T-helper 1 cell (primary cell): ENCODE measurements around the gene RAB3C.

Experiments
- DNase-seq, 5 donors: peaks; one replicate each; pipeline ENCODE4 v3.0.0-alpha.2; 2012 to 2020

The RAB3C gene

DNA sequence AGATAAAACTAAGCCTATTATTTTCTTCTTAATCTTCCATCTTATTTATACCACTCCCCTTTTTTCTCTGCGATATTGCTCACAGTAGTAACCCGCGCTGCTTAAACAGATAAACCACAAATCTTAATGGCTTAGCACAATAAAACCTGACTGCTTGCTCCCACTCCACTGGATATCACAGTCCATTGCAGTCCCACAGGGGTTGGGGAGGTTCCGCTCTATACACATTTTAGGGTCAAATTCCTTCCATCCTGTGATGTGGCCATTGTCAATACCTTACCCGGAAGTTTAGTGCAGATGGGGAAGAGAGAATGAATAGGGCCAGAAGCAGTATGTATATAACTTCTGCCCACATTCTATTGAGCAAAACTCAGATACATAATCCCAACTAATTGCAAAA lies 193.7 kb downstream of the RAB3C start:
- DNase-seq, result no peak

DNA sequence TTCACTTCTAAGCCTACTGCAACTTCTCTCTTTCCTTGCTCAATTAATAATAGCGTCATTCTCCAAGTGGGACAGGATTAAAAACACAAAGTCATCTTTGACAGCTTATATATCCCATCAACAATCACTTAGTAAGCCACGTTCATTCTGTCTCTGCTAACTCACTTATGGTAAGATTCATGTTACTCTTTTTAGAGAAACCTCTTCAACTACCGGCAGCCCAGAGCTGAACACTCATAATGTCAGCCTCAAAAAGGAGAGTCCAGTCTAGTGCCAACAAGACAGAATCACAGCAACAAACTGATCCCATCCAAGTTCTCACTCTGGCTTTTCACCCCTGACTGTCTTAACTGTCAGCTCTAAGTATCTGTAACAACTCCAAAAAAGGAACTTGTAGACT lies 196.0 kb downstream of the RAB3C start:
- no peak for DNase-seq

DNA sequence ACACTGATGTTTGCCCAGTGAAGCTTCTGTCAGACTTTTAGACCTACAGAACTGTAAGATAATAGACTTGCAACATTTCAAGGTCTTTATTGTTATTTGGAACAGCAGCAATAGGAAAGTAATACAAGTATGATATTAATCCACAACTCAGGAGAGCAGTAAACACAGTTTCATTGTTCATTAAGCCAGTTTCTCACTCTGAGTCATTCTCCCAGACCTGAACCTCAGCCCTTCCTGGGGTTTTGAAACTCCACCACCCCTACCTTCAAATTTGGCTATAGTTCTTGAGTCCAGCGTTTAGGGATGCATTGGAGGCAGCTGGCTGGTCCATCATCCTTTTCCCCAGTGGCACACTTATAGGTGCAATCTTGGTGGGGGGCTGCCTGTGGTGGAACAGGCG lies 203.2 kb downstream of the RAB3C start:
- DNase-seq, result no peak

DNA sequence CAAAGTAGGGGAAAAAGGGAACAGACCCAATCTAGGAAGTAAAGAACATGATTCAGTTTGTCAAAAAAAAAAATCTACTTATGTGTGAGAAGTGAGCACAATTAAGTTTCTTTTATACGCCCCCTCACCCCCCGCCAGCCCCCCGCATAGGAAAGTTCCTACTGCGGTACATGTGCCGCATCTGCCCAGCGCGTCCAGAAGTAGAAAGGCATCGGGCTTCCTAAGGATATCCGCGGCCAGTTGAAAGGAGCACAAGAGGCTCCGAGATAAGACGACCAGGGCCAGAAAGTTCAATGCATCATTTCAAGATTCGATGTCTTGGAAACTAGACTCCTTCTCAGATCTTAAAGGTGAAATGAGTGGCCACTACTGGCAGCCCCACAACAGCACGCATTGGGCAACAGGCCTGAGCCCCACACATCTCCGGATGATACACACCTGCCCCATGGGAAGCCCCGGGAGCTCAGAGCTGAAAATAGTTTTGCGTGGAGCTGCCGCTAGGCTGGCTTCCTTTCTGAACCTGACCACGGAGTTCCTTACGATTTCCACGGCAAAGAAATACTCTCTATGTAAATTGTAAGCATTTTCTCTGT lies 203.9 kb downstream of the RAB3C start:
- DNase-seq, result no peak

DNA sequence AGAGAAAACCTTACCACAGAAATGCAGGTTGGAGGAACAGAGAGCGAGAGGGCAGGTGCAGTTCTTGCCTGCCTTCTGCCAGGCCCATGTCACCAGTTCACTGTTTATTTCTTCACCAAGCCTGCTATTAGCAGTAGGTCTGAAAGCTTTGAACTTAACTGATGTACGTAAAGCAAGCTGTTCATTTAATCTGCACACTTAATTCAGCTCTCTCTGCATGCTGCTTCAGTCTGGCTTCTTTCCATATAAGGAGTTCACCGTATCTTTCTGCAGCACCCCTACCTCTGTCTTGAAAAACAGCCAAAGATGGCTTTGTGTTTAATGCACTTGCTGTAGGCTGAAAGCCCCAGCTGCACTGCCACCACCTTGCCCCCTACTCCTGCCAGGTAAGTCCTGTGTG lies 205.1 kb downstream of the RAB3C start:
- DNase-seq, result no peak

DNA sequence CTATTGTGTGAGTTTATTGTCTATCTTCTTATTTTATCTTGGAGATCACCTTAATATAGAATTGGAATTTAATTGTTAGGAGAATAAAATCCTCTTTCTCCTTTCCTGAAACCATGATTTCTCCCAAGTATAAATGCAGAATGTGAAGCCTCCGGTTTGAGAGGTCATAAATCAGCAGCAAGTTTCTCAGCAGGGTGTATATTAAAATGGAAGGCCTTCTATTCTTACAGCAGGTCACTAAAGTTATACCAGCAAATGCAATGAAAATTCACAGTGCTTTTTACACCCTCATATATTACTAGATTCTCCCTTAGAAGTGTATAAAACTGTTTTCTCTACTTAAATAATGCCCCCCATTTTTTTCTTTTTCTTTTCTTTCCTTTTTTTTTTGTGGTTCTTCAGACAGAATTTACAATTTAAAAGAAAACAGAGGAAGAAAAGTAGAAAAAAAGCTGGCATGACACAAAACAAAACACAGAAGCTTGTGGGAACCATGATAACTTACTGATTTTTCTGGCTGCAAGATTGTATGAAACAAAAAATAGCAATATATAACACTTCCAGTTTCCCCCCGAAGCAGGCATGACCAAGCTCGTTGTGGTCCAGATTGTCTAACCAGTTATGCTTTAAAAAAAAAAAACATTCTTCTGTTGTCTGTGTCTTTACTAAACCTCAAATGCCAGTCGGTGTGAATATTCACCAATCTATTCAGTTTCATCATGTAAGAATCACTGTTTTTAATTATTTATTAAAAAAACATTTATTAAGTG lies 211.2 kb downstream of the RAB3C start:
- DNase-seq, result no peak

DNA sequence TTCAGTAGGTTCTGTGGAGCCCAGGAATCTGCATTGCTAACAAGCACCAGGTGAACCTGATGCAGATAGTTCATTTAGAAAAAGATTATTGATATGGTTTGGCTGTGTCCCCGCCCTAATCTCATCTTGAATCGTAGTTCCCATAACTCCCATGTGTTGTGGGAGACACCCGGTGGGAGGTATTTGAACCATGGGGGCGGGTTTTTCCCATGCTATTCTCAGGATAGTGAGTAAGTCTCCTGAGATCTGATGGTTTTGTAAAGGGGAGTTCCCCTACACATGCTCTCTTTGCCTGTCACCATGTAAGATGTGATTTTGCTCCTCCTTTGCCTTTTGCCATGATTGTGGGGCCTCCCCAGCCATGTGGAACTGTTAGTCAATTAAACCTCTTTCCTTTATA lies 212.0 kb downstream of the RAB3C start:
- DNase-seq, result no peak

DNA sequence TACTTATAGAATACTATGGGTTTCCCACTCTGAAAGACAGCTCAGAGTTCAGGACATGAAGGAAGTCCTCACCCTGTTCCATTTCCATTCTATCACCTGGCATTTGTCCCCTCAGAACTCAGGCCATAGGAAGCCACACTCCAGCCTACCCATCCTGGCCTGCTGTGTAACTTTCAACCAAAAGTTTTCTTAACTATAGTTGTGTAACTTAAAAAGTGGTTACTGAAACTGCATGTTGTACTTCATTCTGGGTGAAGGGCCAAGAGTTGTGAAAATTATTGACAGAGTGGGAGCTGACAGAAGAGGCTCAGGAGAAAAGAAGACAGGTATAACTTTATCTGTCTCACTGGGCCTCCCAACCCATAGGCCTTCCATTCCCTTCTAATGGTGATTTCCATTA lies 212.5 kb downstream of the RAB3C start:
- DNase-seq, result no peak

DNA sequence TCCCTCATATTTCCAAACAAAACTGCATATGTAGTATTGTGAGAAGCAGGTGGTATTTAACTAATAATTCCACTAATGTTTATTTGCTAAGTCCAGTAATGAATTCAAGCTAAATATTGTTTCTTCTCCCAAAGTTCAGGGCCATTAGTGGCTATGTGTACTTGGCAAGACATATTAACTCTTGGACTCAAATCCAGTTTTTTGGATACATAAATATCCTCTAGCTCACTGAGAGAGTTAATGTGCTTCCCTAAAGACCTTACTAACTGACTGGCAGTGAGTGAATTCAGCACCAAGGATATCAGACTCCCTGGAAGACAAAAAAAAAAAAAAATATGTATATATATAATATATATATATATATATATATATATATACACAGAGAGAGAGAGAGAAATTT lies 214.1 kb downstream of the RAB3C start:
- DNase-seq, result no peak

DNA sequence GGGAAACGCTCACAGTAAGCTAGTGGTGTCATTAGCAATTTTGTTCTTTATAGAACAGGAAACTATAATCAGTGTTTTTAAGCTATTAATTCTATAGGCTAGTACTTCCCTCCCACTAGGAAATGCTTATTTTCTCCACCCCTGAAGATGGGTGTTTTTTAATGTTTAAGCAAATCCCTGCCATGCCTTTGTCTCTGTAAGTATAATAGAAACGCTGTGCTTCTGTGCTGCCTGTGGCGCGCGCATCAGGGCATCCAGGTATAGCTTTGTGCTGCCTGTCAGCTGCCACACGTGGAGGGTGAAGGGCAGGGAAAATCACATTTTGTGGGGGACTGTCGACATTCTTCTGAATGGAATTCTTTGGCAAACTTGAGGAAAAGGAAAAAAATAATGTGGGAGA lies 217.5 kb downstream of the RAB3C start:
- no peak for DNase-seq

DNA sequence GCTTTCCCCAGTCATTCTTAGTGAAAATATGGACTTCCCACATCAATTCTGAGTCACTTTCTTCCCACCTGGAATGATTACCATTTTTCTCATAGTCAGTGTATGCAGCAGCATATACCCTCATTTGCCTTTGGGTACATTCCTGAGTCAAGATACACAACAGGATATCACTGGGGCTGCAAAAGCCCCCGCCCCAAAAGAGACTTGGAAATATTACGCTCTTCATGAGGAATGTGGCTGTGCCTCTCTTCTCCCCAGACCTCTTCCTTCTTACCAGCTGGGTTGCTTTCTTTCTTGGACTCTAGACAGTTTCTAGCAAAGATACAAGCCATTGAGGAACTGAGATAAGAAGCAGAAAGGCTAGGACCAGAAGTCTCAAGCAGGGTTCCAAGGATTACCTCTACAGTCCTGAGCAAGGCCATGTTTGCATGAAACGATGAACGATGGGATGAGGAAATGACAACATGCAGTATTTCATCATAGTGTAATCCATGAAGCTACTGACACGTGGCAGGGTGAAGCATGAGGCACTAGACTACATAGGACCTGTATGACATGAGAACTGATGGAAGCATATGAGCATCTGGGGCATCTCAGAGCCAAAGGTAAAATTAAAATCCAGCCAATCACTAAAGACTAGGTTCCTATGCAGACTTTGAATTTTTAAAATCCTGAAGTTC lies 218.1 kb downstream of the RAB3C start:
- no peak for DNase-seq

DNA sequence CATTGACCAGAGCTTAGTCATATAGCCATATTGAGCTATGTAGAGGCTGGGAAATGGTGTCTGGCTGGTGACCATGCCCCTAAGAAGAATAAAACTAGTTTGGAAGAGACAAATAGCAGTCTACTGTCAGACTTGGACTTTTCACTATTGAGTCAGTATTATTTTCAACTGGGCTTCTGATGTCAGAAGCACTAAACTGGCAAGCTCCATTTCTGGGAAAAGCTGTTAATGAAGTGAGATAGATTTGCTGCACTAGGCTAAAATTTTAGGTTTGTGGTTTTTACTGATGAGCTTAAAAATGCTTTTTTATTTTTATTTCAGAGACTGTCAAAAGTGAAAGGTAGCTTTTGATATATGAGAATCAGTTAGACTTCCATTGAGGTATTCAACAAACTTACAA lies 220.2 kb downstream of the RAB3C start:
- no peak for DNase-seq

DNA sequence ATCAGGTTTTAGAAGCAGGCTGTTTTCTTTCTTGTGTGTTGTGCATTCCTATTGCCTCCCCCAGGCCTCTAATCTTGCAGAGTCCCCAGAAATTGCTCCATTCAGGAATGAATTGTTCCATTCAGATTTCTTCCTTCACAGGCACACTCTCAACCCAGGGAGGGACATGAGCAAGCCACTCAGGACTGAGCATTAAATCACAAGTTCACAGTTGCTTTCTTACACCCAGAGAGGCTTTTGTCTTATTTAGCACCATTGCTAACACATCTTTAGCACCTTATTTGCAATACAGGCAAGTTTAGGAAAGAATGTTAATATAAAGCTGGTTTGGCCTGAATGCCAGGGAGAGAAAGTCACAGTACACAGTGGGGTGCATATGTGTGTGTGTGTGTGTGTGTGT lies 221.4 kb downstream of the RAB3C start:
- DNase-seq, result no peak

DNA sequence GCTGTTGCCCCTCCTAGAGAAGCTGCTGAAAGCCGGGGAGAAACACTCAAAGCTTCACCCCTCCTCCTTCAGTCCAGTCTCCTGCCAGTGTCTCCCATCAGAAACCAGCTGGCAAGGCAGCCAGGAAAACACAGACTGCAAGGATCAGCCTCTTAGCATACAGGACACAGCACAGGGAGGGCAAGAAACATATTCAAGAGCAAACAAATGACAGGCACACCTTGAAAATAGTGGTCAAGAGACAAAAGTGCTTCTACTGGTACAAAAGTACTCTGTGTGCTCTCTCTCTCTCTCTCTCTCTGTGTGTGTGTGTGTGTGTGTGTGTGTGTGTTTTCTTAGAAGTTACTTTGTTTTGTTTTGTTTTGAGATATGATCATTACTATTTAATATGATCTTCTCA lies 227.2 kb downstream of the RAB3C start:
- no peak for DNase-seq

DNA sequence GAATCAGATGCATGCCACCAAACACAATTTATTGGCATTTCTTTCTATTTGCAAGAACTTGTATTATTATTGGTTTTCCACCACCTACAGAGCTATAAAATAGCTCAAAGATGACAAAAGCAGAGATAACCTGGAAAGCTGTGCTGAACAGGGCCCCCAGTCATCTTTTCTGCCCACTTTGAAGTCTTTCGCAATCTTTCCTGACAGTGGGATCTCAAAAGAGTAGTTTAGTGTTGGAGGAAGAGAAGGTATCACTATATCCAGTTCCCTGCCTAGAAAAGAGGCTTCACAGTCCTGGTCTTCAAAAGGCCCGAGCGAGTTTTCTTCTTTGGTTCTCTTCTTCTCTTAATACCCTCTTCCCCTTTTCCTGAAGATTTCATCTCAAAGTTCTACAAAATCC lies 231.0 kb downstream of the RAB3C start:
- no peak for DNase-seq

DNA sequence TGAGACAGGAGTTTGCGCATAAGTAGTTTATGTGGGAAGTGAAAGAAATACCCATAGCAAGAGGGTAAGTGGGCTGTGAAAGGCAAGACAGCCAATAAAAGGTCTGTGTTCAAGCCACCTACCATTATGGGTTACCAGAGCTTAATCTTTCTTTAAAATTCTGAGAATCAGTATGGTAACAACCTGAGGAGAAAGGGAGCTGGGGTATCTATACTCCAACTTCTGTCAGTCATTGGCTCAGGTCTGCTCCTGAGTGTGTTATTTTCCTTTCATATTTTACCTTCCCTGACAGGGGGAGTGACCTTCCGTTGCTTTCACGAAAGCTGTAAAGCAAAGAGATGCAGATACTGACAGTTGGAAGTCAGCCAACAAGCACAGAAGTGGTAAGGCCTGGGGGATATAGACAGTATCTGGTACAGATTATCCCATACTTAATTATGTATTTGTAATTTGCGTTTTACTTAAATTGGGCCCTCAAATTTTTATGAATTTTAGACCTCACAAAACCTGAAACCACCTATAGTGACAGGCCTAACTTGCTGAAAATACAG lies 233.4 kb downstream of the RAB3C start:
- DNase-seq, result no peak

DNA sequence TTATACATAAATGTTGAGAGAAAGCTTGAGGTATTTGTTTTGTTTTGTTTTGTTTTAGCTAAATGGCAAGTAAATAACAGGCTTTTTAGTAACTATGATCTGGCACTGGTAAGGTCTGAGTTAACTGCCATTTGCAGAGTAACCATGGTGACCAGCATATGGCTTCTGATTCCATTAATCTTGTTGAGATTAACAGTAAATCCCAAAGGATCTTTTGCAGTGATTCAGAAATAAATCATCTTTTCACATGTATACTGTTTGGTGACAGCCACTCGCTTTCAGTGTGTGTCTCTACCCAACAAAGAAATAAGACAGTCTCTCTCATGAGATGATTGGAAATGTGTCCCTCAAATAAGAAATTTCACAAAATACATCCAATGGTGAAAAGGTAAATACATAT lies 235.6 kb downstream of the RAB3C start:
- no peak for DNase-seq

DNA sequence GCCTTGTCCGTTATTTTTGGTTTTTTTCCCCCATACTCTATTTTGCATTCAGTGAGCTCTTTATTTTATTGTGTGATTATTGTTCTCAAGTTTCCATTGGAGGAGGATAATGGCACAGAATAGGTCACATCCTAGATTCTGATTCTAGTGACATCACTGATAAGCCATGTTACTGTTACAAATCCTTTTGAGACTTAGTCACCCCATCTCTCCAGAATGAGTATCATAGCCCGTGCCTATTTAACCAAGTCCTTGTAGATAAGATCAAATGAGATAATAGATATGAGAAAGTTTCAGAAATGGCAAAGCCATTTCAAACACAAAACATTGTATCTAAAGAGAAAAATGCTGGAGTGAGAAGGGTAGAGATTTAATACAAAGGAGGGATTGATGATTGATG lies 242.6 kb downstream of the RAB3C start:
- no peak for DNase-seq

DNA sequence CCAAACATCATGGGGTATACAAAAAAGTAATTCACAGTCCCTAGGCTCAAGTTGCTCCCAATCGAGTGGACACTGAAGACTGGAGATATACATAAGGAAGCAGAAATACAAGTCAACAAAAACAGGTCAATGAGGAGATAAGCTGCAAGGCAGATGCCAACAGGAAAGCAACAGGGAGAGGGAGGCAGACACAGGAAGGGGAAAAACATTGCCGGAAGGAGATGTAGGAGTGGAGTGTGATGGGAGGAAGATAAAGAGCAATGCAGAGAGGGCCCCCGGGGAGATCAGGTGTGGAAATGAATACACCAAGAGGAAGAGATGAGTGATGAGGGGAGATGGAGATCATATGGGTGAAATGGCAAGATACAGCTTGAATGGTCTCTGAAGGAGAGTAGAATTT lies 243.0 kb downstream of the RAB3C start:
- no peak for DNase-seq

DNA sequence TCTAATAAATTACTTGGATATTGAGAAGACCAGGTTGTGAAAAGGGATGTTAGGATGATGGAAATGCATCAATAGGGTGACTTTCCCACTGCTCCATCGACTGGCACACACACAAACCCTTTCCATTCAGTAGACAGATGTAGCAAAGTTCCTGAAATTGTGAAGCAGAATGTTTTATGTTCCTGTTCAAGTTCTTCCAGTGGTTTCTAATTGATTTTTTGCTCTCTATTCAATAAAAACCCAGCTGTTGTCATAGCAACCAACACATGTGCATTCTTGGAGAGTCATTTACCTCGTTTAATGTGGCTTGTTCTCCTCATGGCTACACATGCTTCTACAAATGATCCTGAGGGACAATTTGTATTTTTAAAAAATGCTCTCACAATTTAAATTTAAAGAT lies 244.6 kb downstream of the RAB3C start:
- no peak for DNase-seq

DNA sequence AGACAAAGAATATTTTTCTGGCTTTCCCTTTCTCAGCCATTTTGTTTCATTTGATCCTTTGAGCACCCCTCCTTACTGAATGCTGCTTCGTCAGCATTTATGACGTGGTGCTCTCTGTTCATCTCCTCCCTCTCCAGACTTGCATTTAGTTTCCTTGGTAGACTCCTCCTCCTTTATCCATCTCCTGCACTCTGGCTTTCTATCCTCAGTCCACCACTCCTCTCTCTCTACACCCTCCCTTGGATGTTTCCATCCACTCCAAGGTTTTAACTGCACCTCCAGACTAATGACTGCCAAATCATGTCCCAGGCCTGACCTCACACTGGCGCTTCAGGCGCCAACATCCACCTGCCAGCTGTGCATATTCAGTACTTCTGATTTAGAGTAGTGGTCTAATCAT lies 245.4 kb downstream of the RAB3C start:
- DNase-seq, result no peak

DNA sequence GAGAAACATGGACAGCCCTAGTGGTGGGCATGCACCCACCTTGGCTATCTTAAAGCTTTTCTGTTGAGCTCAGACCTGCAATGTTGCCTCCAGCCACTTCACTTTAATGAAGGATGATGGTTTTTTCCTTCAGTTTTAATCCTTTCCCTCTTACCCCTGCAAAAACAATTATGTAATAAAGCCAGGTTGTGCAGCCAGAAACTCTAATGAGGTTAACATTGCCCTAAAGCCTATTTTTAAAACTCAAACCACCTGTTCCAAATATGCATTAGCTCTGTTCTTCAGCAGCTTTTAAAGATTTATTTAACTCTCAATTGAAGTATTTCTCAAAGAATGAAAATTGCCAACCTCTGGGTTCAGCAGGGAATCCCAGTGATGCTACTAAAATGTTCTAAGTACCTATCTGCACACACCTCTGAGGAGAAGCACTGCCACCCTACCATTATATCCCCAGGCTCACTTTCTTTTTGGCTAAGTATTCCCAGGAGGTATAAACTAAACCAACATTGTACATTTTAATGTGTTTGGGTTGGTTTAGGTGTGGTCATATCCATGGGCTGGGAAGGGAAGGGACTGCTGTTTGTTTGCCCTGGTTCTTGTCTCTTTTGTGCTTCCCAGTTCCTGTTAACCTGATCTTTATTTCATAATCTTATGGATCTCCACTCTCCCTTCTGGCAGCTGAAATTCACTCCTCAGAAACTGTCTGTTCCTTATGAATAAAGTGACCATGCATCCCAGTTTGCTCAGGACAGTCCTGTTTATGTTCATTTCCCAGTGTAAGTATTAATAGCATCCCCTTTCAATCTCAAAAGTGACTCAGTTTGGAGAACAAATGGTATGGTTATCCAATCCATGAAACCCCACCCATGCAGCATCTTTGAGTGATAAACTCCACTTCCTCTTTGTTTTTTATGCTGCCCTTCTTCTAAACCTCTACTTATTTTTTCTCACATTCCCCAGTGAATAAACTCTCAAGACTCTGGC lies 251.7 kb downstream of the RAB3C start:
- no peak for DNase-seq

DNA sequence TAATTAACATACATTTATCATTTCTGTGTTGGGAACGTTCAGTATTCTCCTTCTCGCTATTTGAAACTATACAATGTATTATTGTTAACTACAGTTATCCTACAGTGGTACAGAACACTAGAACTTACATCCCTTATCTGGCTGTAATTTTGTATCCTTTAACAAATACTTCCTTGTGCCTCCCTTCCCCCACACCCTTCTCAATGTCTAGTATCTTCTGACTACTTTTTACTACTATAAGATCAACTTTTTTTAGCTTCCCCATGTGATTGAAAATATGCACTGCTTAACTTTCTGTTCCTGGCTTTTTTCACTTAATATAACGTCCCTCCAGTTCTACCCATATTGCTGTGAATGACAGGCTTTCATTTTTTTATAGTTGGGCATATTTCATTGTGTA lies 253.5 kb downstream of the RAB3C start:
- no peak for DNase-seq
